GM12878 (cell line): Measurements from ENCODE around the gene AKT3. TPM values are rescaled to one million over a fixed set of nuclear protein-coding genes. Genes with fewer than 3 reads are reported as not detected.

ENCODE experiments used
- ATAC-seq: fragments of 200-7000 bp; cut with Tn5 transposase; 3 replicates; pipeline ENCODE4 v1.9.1; 2020; ENCODE audit warnings: mild to moderate bottlenecking, moderate library complexity
- BruUV-seq: library from RNA; stranded (reverse); fragments of 400-500 nt; replicated peaks from 2 replicates; lab custom pipeline; 2021; lab: Mats Ljungman, UMichigan
- CTCF ChIA-PET: fragments of 300-600 bp; sonication (Branson Sonifier 250); formaldehyde crosslinking; extraction: SDS; loops from one replicate; lab custom pipeline; 2021; ENCODE audit warnings: inconsistent platforms; lab: Yijun Ruan, JAX
- POLR2A ChIA-PET: fragments of 350-600 bp; formaldehyde crosslinking; extraction: SDS; loops from one replicate; lab custom pipeline; 2021; ENCODE audit warnings: inconsistent platforms; lab: Charles Lee
- RAD21 ChIA-PET: fragments of 300-600 bp; sonication (Branson Sonifier 250); formaldehyde crosslinking; loops from one replicate; lab custom pipeline; 2023; ENCODE audit warnings: antibody characterized with exemption; ENCODE audit not compliant: unreplicated experiment; lab: Charles Lee
- SMC1A ChIA-PET: fragments of 300-600 bp; sonication (Branson Sonifier 250); formaldehyde crosslinking; loops from one replicate; lab custom pipeline; 2023; ENCODE audit not compliant: unreplicated experiment, uncharacterized antibody; lab: Charles Lee
- DNase-seq: peaks from one replicate; pipeline ENCODE4 v3.0.0-alpha.2; 2011; ENCODE audit warnings: low read depth, low spot score
- FAIRE-seq: peaks from 3 replicates; lab custom pipeline; 2011; peaks lifted over from hg19 to GRCh38; lab: Jason Lieb, UNC
- H2AFZ ChIP-seq: 2 replicates; pipeline ENCODE4 v1.6.0; 2011; ENCODE audit warnings: low read depth, low read length, control low read depth; ENCODE audit not compliant: control insufficient read depth
- H3K27ac ChIP-seq: 2 replicates; pipeline ENCODE4 v1.5.1; 2011; ENCODE audit warnings: control low read depth; ENCODE audit not compliant: control insufficient read depth, insufficient read depth
- H3K27me3 ChIP-seq, 2 experiments: replicated peaks in 1 of 2; 2 replicates each; pipeline versions ENCODE4 v1.6.0 to v1.6.1; 2011; ENCODE audit warnings: low read length in 1 of 2; ENCODE audit not compliant: control insufficient read depth in 2 of 2, insufficient read depth in 2 of 2
- H3K36me3 ChIP-seq, 2 experiments: 2 replicates each; pipeline ENCODE4 v1.5.1; 2011; ENCODE audit warnings: low read length in 1 of 2; ENCODE audit not compliant: control insufficient read depth in 2 of 2, insufficient read depth in 2 of 2
- H3K4me1 ChIP-seq: 2 replicates; pipeline ENCODE4 v1.6.1; 2011; ENCODE audit warnings: mild to moderate bottlenecking, low read length, moderate library complexity, mixed read lengths; ENCODE audit not compliant: control insufficient read depth, insufficient read depth
- H3K4me2 ChIP-seq: 2 replicates; pipeline ENCODE4 v1.6.0; 2011; ENCODE audit warnings: control low read depth; ENCODE audit not compliant: control insufficient read depth, insufficient read depth
- H3K4me3 ChIP-seq: fragments of 200-600 bp; sonication (generic); 2 replicates; pipeline ENCODE4 v1.5.1; 2016
- H3K79me2 ChIP-seq: 2 replicates; pipeline ENCODE4 v1.6.0; 2011; ENCODE audit warnings: low read length; ENCODE audit not compliant: control insufficient read depth, insufficient read depth
- H3K9ac ChIP-seq: 2 replicates; pipeline ENCODE4 v1.8.0; 2011; ENCODE audit warnings: low read length, control low read depth, mixed read lengths; ENCODE audit not compliant: control insufficient read depth, insufficient read depth
- H3K9me3 ChIP-seq: replicated peaks from 3 replicates; pipeline ENCODE4 v1.5.1; 2011; ENCODE audit warnings: mild to moderate bottlenecking, low read length; ENCODE audit not compliant: control insufficient read depth, insufficient read depth
- H4K20me1 ChIP-seq: 2 replicates; pipeline ENCODE4 v1.6.0; 2011; ENCODE audit not compliant: control insufficient read depth, insufficient read depth
- ATF3 ChIP-seq: IDR thresholded peaks from 2 replicates; pipeline ENCODE4 v1.6.1; 2011; ENCODE audit warnings: low read depth, mild to moderate bottlenecking, low read length, moderate library complexity, borderline replicate concordance; ENCODE audit errors: extremely low read depth
- CBFB ChIP-seq: IDR thresholded peaks from 2 replicates; pipeline ENCODE4 v1.6.1; 2016; ENCODE audit warnings: antibody characterized with exemption, low read depth
- HDAC6 ChIP-seq: fragments of 200-600 bp; sonication (generic); IDR thresholded peaks from one replicate; pipeline ENCODE4 v1.8.0; 2017; ENCODE audit warnings: antibody characterized with exemption; ENCODE audit not compliant: unreplicated experiment
- NRF1 ChIP-seq: conservative IDR thresholded peaks from 2 replicates; pipeline ENCODE4 v1.6.1; 2011; ENCODE audit warnings: mild to moderate bottlenecking, low read depth, low read length, improper control_type of control experiment
- SIN3A ChIP-seq: IDR thresholded peaks from 2 replicates; pipeline ENCODE4 v1.6.1; 2012; ENCODE audit warnings: low read depth, low read length, improper control_type of control experiment
- SMAD5 ChIP-seq: IDR thresholded peaks from 2 replicates; pipeline ENCODE4 v1.6.1; 2016; ENCODE audit warnings: antibody characterized with exemption, low read depth
- SUZ12 ChIP-seq: fragments of 200-600 bp; sonication (generic); IDR thresholded peaks from one replicate; pipeline ENCODE4 v1.6.1; 2018; ENCODE audit warnings: antibody characterized with exemption, mild to moderate bottlenecking; ENCODE audit not compliant: unreplicated experiment
- TCF7 ChIP-seq: IDR thresholded peaks from 2 replicates; pipeline ENCODE4 v1.6.1; 2014; ENCODE audit warnings: antibody characterized with exemption, borderline replicate concordance
- WRNIP1 ChIP-seq: IDR thresholded peaks from 2 replicates; pipeline ENCODE4 v1.6.1; 2011; ENCODE audit warnings: low read depth, low read length, improper control_type of control experiment, borderline replicate concordance
- ZBED1 ChIP-seq: IDR thresholded peaks from 2 replicates; pipeline ENCODE4 v1.6.1; 2016; ENCODE audit warnings: borderline replicate concordance
- ZNF622 ChIP-seq: fragments of 450-650 bp; IDR thresholded peaks from 2 replicates; pipeline ENCODE4 v1.6.1; 2017; ENCODE audit warnings: mild to moderate bottlenecking, inconsistent platforms
- ZSCAN29 ChIP-seq: fragments of 450-650 bp; IDR thresholded peaks from 2 replicates; pipeline ENCODE4 v1.6.1; 2017; ENCODE audit warnings: mild to moderate bottlenecking, moderate library complexity
- WGBS: methylation state at CpG from one replicate; pipeline ENCODE4 v1.1.6; 2016; ENCODE audit warnings: low lambda C conversion rate; ENCODE audit not compliant: insufficient replicate concordance, insufficient coverage; ENCODE audit errors: missing lambda C conversion rate; 5-methylcytosine and 5-hydroxymethylcytosine counted together
- in situ Hi-C: fragments of 300-500 bp; cut with MboI; formaldehyde crosslinking; loops from 9 replicates; pipeline ENCODE4 v1.14.3; 2018; ENCODE audit warnings: mixed read lengths
- intact Hi-C: fragments of 100-400 bp; cut with micrococcal nuclease; formaldehyde crosslinking; loops from one replicate; pipeline ENCODE4 v1.14.2; 2022; ENCODE audit not compliant: unreplicated experiment
- polyA plus RNA-seq, 11 experiments: library from polyadenylated mRNA; depleted of rRNA in 4 of 11; unstranded in 6 of 11; stranded (reverse) in 5 of 11; fragments of >200 nt; fragmentation: Nextera tagmentation in 4 of 11; fragmentation: Illumina TruSeq in 1 of 11; extraction: Ambion mirVana in 4 of 11; extraction: Trizol in 1 of 11; gene quantifications; 1 replicate in 1 of 11; 2 replicates in 10 of 11; pipeline versions ENCODE4 v1.2.1 to v1.2.3, GENCODE V29; 2011 to 2016; ENCODE audit warnings: inconsistent platforms in 2 of 11, missing spikeins in 2 of 11, low read depth in 1 of 11
- total RNA-seq, 4 experiments: library from RNA; depleted of rRNA in 3 of 4; stranded (reverse); fragments of >200 nt in 3 of 4; fragmentation: Illumina TruSeq in 1 of 4; extraction: Trizol in 1 of 4; gene quantifications; 2 replicates each; pipeline versions ENCODE4 v1.2.1 to v1.2.3, GENCODE V29; 2013 to 2021

The AKT3 gene
- total and polyA plus RNA-seq, 10 of the 15 experiments (the other 5 are each of a cell fraction or from before 2014, with no cell fraction given): 0.03 to 0.56 (median 0.19) TPM

- no peak for DNase-seq
- Histone ChIP-seq H3K36me3 (no peaks in the 10 kb centered on the region), H3K9me3 (no peaks in the 10 kb centered on the region; the same call in 1 of the 3 replicates), H3K9ac (no peak overlapping the region), H3K4me2 (no peak overlapping the region), H3K4me3 (no peak overlapping the region), H4K20me1 (no peaks in the 10 kb centered on the region), H3K27ac (no peak overlapping the region), H2AFZ (no peak overlapping the region), H3K4me1 (no peaks in the 10 kb centered on the region), H3K79me2 (no peaks in the 10 kb centered on the region), H3K27me3 (no peaks in the 10 kb centered on the region)
- TF ChIP-seq HDAC6 (no peak), ZNF622 (no peak), ZSCAN29 (no peak)
- RAD21 ChIA-PET: no interaction called here
- no peak for ATAC-seq
- CTCF ChIA-PET: no interaction called here
- in situ Hi-C loops (no loop called here), intact Hi-C loops (no loop called here)
- no TSS peak for BruUV-seq
- POLR2A ChIA-PET: no interaction called here
- no peak for FAIRE-seq
- SMC1A ChIA-PET: no interaction called here
- WGBS: 100% methylated on average over 1 of the region's 1 CpG
Measured at GRCh38 chr1:243514927-243515326, 335.1 kb downstream of the AKT3 start.

GRCh38 chr1:243513726-243514491 lies 336.1 kb downstream of the AKT3 start:
- ChIA-PET POLR2A (no interaction called here), RAD21 (no interaction called here), CTCF (no interaction called here), SMC1A (no interaction called here)
- in situ Hi-C loops: no loop called here
- TF ChIP-seq SUZ12: no peak
- TF ChIP-seq WRNIP1: no peak
- TF ChIP-seq ZBED1: no peak
- TF ChIP-seq SIN3A: no peak
- no peak for TF ChIP-seq TCF7
- no peak for TF ChIP-seq ATF3
- TF ChIP-seq NRF1: no peak
- no peak for TF ChIP-seq CBFB
- no peak for TF ChIP-seq HDAC6
- TF ChIP-seq SMAD5: no peak
- no peak overlapping the region for H3K4me3 ChIP-seq
- H3K27ac ChIP-seq: no peak overlapping the region
- H3K4me1 ChIP-seq: no peaks in the 10 kb centered on the region
- H3K4me2 ChIP-seq: no peak overlapping the region
- intact Hi-C loops: no loop called here
- ATAC-seq: no peak; the same call in 2 of the 3 replicates
- no peaks in the 10 kb centered on the region for H3K27me3 ChIP-seq
- no peaks in the 10 kb centered on the region for H3K79me2 ChIP-seq
- FAIRE-seq: no peak
- BruUV-seq: no TSS peak
- 52% methylated on average over 7 of the region's 7 CpGs for WGBS
- H4K20me1 ChIP-seq: no peaks in the 10 kb centered on the region
- H3K9me3 ChIP-seq: no peaks in the 10 kb centered on the region; the same call in 1 of the 3 replicates
- H3K9ac ChIP-seq: no peak overlapping the region
- DNase-seq: no peak
- H3K36me3 ChIP-seq: no peaks in the 10 kb centered on the region
- no peak overlapping the region for H2AFZ ChIP-seq
